Right renal cortex interstitium (tissue), 3 donors: Measurements from ENCODE around the gene SLC30A2. TPM values are rescaled to one million over a fixed set of nuclear protein-coding genes. Genes with fewer than 3 reads are reported as not detected.

ENCODE experiments used
- DNase-seq, 3 donors: peaks; one replicate each; pipeline ENCODE4 v3.0.0-alpha.2; 2013; ENCODE audit warnings: low read depth in 3 of 3, low spot score in 2 of 3
- polyA plus RNA-seq, 3 donors: library from polyadenylated mRNA; unstranded; fragments of 120-200 nt; gene quantifications; one replicate each; pipeline ENCODE4 v1.2.1, GENCODE V29; 2013; ENCODE audit not compliant: insufficient read length in 3 of 3

SLC30A2 gene
- polyA plus RNA-seq, 3 donors: 2.8 to 4.9 (median 4.2) TPM

DNA sequence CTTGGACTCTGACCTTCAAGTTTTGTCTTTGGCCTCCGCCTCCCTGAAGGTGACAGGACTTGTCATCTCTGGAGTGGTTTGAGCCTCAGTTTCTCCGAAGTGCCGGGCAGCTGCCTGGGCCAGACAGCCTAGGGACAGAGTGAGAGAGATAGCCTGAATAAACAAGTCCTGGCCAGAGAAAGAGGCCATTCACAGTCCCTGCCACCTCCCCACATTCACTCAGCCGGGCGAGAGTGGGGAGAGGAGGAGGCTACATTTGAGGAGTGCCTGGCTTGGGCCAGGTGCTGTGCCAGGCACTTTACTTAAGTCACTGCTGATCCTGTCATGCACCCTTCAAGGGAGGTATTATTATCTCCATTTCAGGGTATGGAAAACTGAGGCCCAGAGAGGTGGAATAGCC lies 20.9 kb downstream of the SLC30A2 start:
- DNase-seq: no peak

DNA sequence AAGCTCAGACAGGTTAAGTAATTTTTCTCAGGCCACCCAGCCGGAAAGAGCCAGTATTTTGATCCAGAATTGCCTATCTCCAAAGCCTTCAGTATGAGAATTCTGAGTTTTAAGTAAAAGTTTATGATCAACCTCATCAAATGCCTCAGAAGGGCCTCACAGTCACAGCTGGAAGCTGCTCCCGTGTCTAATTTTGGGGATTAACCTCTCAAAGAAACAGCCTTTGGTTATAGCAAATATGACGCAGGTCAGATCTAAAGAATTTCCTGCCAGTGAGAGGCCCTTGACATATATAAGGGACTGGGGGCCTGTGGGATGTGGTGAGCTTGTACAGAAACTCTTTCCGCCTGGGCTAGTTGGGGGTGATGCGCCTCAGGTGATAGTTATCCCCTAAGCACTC lies 22.1 kb downstream of the SLC30A2 start:
- DNase-seq: no peak

DNA sequence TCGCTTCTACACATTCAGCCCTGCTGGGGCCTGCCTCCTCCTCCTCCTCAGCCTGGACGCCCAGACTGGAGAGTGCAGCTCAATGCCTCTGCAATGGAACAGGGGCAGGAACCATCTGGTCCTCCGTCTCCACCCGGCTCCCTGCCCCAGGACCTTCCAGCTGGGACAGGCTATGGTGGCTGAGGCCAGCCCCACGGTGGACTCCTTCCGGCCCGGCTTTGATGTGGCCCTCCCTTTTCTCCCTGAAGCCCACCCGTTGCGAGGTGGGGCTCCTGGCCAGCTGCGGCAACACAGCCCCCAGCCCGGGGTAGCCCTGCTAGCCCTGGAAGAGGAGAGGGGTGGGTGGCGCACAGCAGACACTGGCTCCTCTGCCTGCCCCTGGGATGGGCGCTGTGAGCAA lies 22.9 kb downstream of the SLC30A2 start:
- DNase-seq: no peak

DNA sequence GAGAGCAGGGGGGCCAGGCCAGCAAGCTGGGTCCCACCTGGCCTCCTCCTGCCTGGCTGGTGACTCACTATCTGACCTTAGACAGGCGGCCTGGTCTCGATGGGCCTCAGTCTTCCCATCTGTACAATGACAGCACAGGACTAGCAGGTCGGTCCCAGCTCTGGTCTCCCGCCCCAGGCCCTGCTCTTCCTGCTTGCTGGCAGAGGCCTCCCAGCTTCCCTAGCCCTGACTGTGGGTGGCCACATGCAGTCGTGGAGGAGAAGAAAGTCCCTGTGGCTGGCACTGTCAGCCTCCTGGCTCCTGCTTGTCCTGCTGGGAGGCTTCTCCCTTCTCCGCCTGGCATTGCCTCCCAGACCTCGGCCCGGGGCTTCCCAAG lies 23.5 kb downstream of the SLC30A2 start:
- DNase-seq: no peak

DNA sequence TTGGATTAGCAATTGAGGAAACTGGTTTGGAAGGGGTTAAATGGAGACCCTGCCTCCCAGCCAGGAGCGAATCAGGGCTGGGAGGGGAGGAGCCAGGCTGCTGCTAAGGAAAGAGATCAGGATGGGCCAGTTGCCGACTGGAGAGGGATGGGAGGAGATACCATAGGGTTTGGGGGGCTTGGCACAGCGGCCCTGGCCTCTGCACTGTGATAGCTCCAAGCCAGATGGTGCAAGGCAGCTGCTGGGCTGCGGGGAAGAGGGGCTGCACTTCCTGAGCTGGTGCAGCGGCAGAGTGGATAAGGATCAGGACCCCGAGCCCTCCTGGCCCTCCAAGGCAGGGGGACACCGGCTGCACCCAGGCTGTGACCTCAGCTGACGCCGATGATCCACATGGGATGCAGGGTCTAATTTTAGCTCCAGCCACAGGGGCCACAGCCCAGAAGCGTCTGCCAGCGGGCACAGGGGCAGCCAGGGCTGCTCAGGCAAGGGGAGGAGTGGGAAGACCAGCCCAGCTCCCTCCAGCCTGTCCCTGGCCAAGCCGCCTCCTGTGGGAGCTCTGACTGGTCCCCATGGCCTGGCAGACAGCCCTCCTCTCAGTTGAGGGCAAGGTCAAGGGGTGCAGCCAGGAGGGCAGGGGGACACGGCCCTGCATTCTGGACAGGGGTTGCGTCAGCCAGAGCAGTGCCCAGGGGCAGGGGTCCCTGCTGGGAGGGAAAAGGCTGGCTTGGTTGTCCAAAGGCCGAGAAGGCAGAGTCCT lies 24.1 kb downstream of the SLC30A2 start, which contains the start of gene EXTL1:
TSS of gene EXTL1 (plus strand) at position 129 of the 757 bp plus-strand sequence. CDS start 872 bp downstream, outside the sequence.
- no peak for DNase-seq

DNA sequence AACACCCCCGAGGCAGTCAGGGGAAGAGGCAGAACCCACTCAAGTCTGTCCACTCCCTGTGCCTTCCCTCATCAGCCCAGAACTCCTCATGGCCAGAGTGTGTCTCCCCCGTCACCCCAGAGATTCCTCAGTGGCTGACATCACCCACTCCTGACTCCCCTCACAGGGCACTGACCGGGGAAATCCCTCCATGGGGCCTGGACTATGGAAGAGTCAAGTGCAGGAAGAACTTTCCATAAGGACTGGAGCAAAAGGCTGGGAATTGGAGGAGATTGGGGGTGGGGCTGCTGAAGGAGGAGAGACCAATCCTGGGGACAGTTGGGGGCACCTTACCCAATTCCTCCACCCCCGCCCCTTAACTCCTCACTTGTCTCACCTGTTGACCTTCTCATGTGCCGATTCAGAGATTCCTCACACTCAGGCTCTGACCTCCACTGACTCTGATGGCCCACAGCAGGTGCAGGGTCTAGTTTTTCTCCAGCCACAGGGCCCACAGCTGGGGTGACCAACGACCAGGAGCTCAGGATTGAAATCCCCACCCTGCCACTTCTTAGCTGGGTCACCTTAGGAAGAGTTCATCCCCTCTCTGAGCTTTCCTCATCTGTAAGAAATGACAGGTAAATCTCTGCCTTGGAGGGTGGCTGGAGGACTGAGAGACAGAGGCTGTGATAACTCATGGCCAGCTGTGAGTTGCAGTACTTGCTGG lies 24.8 kb downstream of the SLC30A2 start:
- no peak for DNase-seq

DNA sequence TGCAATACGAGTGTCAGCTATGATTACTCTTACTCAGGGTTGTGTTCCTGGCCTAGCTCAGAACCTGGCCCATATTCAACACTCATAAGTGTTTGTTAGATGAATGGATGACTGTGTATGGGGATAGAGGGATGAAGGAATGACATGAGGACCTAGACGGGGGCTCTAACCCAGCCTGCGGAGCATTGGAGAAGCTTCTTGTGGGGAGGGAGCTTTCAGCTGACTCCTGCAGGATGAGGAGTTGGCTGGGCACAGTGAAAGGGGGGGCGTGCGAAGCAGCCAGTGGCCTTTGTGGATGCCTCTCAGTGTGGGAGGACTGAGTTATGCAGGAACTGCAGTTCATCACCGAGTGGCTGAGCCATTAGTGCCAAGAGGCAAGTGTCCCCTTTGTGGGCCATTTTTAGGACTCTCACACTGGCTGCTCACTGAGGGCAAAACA lies 25.6 kb downstream of the SLC30A2 start:
- DNase-seq: no peak

DNA sequence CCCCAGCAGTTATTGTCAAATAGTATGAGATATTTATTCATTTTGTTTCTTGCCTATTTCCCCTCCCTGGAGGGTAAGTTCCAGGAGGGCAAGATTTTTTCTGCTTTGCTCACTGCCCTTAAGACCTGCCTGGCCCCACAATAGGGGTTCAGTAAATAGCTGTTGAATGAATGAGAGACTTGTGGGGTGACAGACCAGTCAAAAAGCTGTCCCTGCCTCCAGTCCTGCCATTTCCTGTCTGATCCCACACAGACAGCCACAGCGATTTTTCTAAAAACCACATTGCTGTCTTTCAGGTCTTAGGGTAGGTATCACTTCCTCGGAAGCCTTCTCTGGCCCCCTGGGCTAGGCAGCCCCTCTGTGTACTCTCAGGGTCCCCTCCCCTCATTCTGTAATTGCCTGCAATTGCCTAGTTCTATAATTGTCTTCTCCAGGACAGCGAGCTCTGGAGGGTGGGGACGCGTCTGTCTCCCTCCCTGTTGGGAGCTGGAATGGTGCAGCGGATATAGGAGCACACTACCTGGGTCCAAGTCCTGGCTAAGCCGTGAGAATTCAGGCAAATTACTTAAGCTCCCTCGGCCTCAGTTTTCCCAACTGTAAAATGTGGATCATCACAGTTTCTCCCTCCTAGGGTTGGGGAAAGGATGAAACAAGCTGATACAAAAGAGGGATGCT lies 26.1 kb downstream of the SLC30A2 start:
- DNase-seq: no peak

DNA sequence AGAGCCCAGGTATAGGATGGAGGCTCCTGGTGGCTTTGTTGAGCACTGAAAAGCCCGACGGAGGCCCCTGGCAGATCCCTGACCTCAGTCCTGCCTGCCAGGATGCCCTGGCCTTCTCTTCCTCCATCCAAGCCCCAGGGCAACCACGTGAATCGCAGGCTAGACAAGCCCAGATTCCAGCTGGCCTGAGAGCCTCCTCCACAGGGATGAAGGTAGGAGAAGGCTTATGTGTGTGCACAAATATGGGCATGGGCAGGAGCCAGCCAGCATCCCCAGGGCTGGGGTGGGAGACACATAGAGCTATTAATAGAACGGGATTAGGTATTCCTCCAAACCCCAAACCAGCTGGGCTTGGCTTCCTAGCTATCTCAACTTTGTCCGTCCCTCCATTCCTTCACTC lies 28.3 kb downstream of the SLC30A2 start:
- DNase-seq: no peak

DNA sequence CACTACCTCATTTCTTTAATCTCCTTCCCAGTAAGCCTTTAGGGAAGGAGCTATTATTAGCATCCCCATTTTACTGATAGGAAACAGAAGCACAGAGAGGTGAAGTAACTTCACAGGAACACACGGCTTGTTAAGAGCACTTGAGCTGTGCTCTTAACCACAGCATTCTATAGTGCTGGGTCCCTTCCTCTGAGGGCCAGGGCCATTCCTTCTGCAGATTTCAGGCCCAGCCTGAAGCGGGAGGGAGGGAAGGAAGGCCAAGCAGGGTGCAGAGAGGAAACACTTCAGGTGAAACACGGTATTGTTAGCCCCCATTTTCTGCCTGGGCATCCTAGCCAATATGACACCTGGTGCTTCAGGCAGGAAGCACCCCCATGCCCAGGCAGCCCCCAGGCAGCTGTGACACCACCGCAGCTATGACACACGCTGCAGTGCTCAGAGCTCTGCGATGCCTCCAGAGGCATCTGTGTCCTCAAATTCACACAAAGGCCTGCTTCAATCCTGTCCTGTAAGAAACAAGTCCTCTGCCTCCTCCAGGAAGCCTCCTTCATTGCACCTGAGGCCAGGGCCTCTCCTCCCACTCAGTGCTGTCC lies 28.9 kb downstream of the SLC30A2 start:
- no peak for DNase-seq

DNA sequence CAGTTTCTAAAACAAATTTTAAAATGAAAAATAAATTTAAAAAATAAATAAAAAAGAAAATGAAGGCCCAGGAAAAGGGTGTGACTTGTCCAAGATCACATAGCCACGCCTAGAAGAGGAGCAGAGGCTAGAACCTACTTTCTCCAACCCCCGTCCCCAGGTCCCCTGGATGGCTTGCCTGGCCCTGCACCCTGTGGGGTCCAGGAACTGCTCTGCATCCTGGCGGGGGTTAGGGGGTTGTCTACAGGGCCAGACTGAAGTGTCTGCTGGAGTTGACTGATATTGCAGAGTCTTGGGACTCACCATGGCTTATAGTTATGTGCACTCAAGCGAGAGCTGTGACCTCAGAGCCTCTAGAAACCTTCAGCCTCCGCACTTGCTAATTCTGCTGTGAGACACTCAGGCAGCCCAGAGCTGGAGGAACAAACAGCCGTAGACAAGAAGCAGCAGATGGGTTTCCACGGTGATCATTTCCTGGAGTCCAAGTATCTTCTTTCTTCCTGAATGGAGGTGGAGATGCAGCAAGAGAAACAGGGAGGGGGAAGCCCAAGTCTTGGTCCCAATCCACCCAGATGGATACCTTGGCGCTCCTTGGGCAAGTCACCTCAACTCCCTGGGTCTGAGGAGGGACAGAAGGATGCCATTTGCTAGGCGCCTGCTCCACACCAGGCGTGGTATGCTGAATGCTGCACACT lies 29.5 kb downstream of the SLC30A2 start:
- DNase-seq: no peak

DNA sequence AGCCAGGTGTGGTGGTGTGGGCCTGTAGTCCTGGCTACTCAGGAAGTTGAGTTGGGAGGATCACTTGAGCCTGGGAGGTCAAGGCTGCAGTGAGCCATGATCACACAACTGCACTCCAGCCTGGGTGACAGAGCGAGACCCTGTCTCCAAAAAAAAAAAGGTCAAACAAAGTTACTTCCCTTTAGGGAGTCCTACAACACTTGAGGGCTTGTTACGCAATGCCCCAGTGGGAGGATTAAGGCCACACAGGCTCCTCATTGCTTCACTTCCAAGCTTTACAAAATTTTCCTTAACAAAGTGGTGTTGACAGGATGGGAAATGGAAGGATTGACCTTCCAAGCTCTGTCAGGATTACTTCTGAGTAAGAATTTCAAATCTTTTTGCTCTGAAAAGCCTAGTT lies 30.6 kb downstream of the SLC30A2 start:
- DNase-seq: no peak

DNA sequence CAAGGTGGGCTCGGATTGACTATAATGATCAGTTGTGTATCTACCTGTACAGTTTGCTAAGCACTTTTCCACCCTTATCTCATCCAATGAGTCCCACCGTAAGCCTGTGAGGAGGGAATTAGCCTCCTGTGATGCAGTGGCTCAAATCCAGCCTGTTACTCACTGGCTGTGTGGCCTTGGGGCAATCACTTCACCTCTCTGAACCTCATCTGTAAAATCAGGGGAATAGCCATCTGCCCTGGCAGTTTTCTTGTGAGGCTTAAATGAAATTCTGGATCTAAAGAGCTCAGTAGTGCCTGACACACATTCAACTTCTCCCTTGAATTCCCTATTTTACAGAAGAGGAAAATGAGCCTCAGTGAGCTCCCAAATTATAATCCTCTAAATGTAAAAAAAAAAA lies 31.7 kb downstream of the SLC30A2 start:
- DNase-seq: no peak

DNA sequence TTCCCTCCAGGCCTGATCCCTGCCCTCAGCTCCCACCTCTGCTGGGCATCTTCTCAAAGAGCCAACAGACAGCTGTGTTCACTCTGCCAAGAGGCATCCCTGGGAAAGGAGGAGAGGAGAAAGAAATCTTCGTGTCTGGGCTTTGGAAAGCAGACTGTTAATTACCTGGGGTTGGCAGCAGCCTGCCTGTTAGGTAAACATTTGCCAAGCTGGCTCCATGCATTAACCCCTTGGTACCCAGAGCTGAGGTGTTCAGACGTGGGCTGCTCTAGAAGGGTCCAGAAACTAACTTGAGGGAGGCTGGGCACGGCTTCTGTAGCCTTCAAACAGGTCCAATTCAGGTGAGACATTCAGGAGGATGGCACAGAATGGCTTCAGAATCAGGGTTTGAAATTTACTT lies 33.1 kb downstream of the SLC30A2 start:
- no peak for DNase-seq

DNA sequence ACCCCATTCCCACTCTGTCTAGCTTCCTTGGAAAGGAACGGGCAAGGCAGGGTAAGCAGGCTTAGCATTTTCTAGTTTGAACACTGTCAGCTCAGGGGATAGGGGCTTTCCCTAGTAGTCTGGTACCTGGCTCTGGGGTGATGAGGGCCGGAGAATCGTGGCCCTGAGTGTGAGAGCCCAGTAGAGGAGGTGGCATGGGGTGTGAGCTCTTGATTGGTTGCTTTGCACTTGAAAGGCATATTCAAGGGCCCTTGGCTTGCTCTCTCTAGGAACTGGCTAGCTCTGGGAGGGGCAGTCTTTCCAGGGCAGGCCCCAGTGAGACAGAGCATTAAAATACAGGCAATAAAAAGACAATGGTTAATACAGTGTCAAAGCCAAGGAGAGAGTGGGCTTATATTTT lies 35.1 kb downstream of the SLC30A2 start:
- no peak for DNase-seq

DNA sequence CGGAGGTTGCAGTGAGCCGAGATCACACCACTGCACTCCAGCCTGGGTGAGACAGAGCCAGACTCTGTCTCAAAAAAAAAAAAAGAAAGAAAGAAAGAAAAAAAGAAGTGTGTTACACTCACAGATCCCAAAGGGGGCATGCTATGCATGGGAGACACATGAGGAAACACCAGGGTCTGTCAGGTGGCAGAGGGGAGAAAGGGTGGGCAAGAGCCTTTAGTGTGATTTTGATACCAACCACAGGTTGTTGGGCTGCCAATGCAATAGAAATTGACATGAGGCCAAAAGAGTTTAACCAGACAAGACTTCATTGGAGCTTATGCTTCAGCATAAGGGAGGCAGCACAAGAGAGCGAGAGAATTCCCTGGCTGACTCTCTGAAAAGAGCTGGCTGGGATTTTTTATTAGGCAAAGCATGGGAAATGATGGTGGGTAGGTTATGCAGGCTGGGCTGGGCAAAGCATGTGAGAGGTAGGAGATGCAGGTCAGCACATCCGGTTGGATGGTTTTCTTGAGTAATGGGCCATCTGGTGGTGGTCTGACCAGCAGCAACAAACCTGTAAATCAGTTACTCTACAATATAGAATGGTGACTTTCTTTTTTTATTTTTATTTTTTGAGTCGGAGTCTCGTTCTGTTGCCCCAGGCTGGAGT lies 36.0 kb downstream of the SLC30A2 start:
- DNase-seq: no peak

DNA sequence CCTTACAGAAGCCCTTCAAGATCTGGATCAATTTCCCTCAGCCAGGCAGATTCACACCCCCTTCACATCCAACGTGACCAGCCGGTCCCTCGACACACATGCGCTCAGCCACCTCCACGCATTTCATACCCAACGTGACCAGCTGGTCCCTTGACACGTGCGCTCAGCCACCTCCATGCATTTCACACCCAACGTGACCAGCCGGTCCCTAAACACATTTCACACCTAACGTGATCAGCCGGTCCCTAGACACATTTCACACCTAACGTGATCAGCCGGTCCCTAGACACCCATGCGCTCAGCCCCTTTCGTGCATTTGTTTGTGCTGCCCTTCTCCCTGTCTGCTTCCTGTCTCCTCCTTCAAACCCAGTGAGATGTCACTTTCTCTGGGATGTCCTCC lies 39.2 kb downstream of the SLC30A2 start:
- no peak for DNase-seq

DNA sequence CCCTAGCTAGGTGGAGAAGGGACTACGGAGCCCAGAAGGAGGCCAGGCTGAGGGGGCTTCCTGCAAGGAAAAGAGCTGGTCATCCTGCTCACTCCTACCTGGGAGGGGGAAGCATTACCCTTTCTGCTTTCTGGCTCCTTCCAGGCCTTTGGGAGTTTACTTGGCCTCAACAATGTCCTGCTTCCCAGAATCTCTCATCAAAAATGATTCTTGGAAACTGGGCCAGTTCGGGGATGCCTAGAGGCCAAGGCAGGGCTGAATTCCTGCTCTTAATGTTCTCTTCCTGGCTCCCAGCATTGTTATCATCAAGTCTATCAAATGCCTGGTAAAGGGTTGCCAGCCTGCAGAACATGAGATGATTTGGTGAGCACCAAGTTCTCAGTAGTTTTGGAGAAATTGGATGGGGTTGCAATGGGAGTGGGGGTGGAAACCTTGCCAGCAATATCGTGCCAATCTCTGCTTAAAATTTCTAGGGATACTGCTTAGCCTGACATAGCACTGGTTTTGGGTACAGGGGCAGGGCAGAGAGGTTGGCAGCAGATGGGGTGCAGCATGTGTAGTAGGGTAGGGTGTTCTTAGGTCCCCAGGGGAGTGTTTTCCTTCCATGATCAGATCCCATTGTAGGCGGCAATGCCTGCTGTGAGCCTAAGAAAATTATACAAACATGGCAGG lies 40.3 kb downstream of the SLC30A2 start:
- no peak for DNase-seq

DNA sequence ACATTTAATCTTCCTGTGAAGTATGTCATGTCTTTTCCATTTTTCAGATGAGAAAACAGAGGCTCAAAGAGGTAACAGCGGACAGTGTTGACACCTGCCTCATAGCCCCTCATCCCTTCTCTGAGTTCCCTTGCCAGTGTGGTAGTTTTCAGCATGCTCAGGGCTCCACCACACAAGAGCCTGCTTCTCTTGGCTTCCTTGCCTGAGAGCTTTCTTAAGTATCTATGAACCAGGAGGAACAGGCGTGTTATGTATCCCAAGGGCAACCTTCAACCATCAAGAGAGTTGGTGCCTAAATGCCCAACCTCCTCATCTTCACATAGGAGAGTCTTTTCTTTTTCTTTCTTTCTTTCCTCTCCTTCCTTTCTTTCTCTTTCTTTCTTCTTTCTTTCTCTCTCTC lies 42.2 kb downstream of the SLC30A2 start:
- no peak for DNase-seq

DNA sequence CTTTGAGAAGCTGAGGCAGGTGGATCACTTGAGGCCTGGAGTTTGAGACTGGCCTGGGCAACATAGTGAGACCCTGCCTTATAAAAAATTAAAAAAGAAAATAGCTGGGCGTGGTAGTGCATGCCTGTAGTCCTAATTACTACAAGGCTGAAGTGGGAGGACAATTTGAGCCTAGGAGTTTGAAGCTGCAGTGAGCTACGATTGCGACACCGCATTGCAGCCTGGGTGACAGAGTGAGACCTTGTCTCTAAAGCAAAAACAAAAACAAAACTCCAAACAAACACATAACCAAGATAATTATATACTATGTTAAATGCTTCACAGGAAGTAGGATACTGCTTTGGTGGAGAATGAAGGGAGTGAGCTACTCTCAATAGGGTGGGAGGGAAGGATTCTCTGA lies 42.7 kb downstream of the SLC30A2 start:
- DNase-seq: no peak
